ENCODE results near the gene LNPK.

LNPK gene

DNA sequence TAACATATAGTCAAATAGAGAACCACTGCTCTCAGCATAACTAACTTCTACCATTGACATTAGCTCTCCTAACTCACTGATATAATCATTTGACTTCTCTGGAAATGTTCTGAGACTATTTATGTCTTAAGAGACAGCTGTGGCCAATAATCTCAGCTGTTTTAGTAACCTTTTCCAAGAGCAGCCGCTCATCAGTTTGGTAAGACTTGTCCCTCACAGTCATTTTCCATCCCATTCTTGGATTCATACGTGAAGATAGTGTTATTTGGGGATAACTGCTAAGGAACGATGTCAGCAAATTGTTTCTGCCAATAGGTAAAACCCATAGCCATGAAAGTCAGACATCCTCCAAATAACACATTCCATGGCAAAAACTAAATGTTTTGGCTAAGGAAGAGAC lies 127.8 kb downstream of the LNPK start:
- Histone ChIP-seq H3K4me3 (ENCODE audit: low read depth in 1 of 2, low read length in 1 of 2) (no peak overlapping the region), H3K4me1 (ENCODE audit: control insufficient read depth in 1 of 2, insufficient read depth in 1 of 2, low read depth in 1 of 2, low read length in 1 of 2) (no peaks in the 10 kb centered on the region), H3K27ac (no peak overlapping the region), H3K36me3 (no peaks in the 10 kb centered on the region), H3K27me3 (peaks cover 17% of the 10 kb centered on the region), H3K9me3 (no peaks in the 10 kb centered on the region)
- TF ChIP-seq, protein P1, sequence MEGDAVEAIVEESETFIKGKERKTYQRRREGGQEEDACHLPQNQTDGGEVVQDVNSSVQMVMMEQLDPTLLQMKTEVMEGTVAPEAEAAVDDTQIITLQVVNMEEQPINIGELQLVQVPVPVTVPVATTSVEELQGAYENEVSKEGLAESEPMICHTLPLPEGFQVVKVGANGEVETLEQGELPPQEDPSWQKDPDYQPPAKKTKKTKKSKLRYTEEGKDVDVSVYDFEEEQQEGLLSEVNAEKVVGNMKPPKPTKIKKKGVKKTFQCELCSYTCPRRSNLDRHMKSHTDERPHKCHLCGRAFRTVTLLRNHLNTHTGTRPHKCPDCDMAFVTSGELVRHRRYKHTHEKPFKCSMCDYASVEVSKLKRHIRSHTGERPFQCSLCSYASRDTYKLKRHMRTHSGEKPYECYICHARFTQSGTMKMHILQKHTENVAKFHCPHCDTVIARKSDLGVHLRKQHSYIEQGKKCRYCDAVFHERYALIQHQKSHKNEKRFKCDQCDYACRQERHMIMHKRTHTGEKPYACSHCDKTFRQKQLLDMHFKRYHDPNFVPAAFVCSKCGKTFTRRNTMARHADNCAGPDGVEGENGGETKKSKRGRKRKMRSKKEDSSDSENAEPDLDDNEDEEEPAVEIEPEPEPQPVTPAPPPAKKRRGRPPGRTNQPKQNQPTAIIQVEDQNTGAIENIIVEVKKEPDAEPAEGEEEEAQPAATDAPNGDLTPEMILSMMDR (IDR thresholded peaks at IDR 0.05), result no peak
